ENCODE results near the gene PAPPA.

Gene PAPPA

GRCh38 chr9:116152390-116152789 is 1.2 kb upstream of the PAPPA start:
- no peak for DNase-seq

GRCh38 chr9:116152941-116153764 is 438 bp upstream of the PAPPA start:
- no peak for DNase-seq

- no peak for DNase-seq
Observed at GRCh38 chr9:116154334-116154975, 864 bp downstream of the PAPPA start.

- DNase-seq, result no peak
Observed at GRCh38 chr9:116154976-116155697, 1.5 kb downstream of the PAPPA start.

- DNase-seq, result no peak
Observed at GRCh38 chr9:116155698-116156039, 2.1 kb downstream of the PAPPA start.

GRCh38 chr9:116156621-116157314 is 3.2 kb downstream of the PAPPA start:
- DNase-seq, result peak; percentile 10

- no peak for DNase-seq
Observed at GRCh38 chr9:116157436-116158138, 4.0 kb downstream of the PAPPA start.

- DNase-seq, result no peak
Observed at GRCh38 chr9:116160676-116161571, 7.3 kb downstream of the PAPPA start.

- no peak for DNase-seq
Observed at GRCh38 chr9:116162241-116162781, 8.7 kb downstream of the PAPPA start.

- DNase-seq, result no peak
Observed at GRCh38 chr9:116163293-116164055, 9.9 kb downstream of the PAPPA start.

GRCh38 chr9:116165912-116166311 is 12.3 kb downstream of the PAPPA start:
- DNase-seq, result no peak

- no peak for DNase-seq
Observed at GRCh38 chr9:116166713-116167112, 13.1 kb downstream of the PAPPA start.

- no peak for DNase-seq
Observed at GRCh38 chr9:116168231-116168630, 14.6 kb downstream of the PAPPA start.

GRCh38 chr9:116172216-116172615 is 18.6 kb downstream of the PAPPA start:
- DNase-seq, result no peak

- no peak for DNase-seq
Observed at GRCh38 chr9:116174347-116174746, 20.8 kb downstream of the PAPPA start.

GRCh38 chr9:116175614-116176013 is 22.0 kb downstream of the PAPPA start:
- no peak for DNase-seq

GRCh38 chr9:116178481-116179211 is 25.1 kb downstream of the PAPPA start:
- DNase-seq, result no peak

GRCh38 chr9:116179568-116179967 is 26.0 kb downstream of the PAPPA start:
- no peak for DNase-seq

GRCh38 chr9:116181853-116182610 is 28.4 kb downstream of the PAPPA start:
- no peak for DNase-seq

All from NCI-H146 (cell line).